Esophagus squamous epithelium (tissue), 5 donors: ENCODE results near the gene WDR64. TPM values are rescaled to one million over a fixed set of nuclear protein-coding genes. Genes with fewer than 3 reads are reported as not detected.

Experiments used
- DNase-seq: peaks from one replicate; lab custom pipeline; 2025; lab: John Stamatoyannopoulos, UW
- H3K27ac ChIP-seq, 4 donors: fragments of 200-600 bp; sonication (generic); one replicate each; pipeline ENCODE4 v1.5.1; 2016 to 2019; ENCODE audit warnings: mild to moderate bottlenecking in 1 of 4
- H3K27me3 ChIP-seq, 4 donors: fragments of 200-600 bp; sonication (generic); 1 replicate in 3 of 4; 2 replicates in 1 of 4; pipeline versions ENCODE4 v1.5.1 to v1.6.0; 2017 to 2021; ENCODE audit warnings: antibody characterized with exemption in 1 of 4
- H3K36me3 ChIP-seq, 3 donors: fragments of 200-600 bp; sonication (generic); one replicate each; pipeline ENCODE4 v1.5.1; 2016 to 2019
- H3K4me1 ChIP-seq, 3 donors: fragments of 200-600 bp; sonication (generic); one replicate each; pipeline ENCODE4 v1.5.1; 2017 to 2019
- H3K4me3 ChIP-seq, 4 donors: fragments of 200-600 bp; sonication (generic); 1 replicate in 3 of 4; 2 replicates in 1 of 4; pipeline ENCODE4 v1.5.1; 2016 to 2019; ENCODE audit warnings: mild to moderate bottlenecking in 2 of 4, moderate library complexity in 1 of 4
- H3K9me3 ChIP-seq, 3 donors: fragments of 200-600 bp; sonication (generic); one replicate each; pipeline ENCODE4 v1.5.1; 2016 to 2019
- POLR2A ChIP-seq, 4 donors: fragments of 450-650 bp; IDR thresholded peaks; one replicate each; pipeline ENCODE4 v1.6.1; 2017; ENCODE audit warnings: antibody characterized with exemption in 4 of 4, mild to moderate bottlenecking in 4 of 4, moderate library complexity in 3 of 4
- WGBS, 2 donors: methylation state at CpG; one replicate each; pipeline ENCODE4 v1.1.5; 2018; 5-methylcytosine and 5-hydroxymethylcytosine counted together
- intact Hi-C: fragments of 100-400 bp; cut with DNase I; formaldehyde crosslinking; loops from one replicate; pipeline ENCODE4 v1.15.0; 2022
- total RNA-seq, 4 donors: library from RNA; depleted of rRNA; stranded (reverse); fragments of >200 nt; gene quantifications; one replicate each; pipeline ENCODE4 v1.1.0, GENCODE V29; 2016
- TF ChIP-seq, protein P1 (sequence below), 6 experiments: fragments of 450-650 bp in 4 of 6; fragments of 200-600 bp in 2 of 6; sonication (generic) in 2 of 6; IDR thresholded peaks; one replicate each; pipeline ENCODE4 v1.5.1; 2016 to 2019; ENCODE audit warnings: antibody characterized with exemption in 6 of 6, mild to moderate bottlenecking in 4 of 6, moderate library complexity in 4 of 6
- donor health status: DM: yes; HTN: yes; CAD: no.

The WDR64 gene
- total RNA-seq, 4 donors from 2014 or later: not detected

DNA sequence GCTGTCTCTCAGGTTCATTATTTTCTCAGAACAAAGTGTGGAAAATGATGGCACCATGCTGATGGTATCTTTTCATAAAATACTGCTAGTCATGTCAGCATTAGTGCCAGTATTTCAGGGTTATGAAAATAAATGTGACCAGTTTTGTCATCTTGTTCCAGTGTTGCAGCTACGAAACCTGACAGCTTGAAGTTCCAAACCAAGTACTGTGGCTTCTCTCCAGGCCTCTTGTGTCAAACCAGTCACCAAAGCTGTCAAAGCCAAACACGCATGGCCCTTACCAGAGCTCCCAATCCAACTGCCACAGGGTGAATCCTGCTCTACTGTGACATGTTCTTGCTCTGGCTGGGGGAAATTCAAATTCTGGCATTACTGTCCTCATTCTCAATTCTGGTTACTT is 175.2 kb downstream of the WDR64 start:
- intact Hi-C loops: no loop called here
- Histone ChIP-seq H3K9me3 (no peaks in the 10 kb centered on the region), H3K36me3 (no peaks in the 10 kb centered on the region), H3K4me3 (no peak overlapping the region), H3K27me3 (no peaks in the 10 kb centered on the region), H3K27ac (no peak overlapping the region), H3K4me1 (no peaks in the 10 kb centered on the region)
- no peak for DNase-seq
- TF ChIP-seq POLR2A (IDR thresholded peaks at IDR 0.05): no peak
- TF ChIP-seq, protein P1, sequence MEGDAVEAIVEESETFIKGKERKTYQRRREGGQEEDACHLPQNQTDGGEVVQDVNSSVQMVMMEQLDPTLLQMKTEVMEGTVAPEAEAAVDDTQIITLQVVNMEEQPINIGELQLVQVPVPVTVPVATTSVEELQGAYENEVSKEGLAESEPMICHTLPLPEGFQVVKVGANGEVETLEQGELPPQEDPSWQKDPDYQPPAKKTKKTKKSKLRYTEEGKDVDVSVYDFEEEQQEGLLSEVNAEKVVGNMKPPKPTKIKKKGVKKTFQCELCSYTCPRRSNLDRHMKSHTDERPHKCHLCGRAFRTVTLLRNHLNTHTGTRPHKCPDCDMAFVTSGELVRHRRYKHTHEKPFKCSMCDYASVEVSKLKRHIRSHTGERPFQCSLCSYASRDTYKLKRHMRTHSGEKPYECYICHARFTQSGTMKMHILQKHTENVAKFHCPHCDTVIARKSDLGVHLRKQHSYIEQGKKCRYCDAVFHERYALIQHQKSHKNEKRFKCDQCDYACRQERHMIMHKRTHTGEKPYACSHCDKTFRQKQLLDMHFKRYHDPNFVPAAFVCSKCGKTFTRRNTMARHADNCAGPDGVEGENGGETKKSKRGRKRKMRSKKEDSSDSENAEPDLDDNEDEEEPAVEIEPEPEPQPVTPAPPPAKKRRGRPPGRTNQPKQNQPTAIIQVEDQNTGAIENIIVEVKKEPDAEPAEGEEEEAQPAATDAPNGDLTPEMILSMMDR (IDR thresholded peaks at IDR 0.05): no peak
- WGBS, 2 donors: 71 to 77% methylated on average over 2 of the region's 2 CpGs

DNA sequence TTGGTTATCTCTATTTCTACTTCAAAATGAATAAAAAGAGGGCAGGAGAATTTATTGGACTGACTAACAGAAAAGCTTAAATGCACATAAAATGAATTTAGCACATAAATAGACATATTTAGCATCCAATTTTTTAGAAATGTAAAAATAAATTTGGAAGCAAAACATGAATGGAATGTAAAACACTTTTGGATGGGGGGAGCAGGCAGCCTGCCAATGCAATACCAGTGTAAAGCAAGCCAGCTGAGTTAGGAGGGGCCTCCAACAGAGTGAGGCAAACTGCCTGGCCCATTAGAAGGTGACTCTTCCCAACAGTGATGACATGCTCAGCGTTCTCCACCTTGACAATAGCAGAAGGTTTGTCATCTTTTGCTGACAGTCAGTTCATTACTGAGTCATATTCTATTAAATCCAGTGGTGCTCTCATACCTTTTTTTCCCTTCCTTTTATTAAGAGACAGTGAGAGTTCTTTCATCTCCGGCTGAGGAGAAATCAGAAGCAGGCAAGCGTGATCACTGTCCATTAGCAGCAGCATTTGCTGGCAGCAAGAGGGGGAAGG is 176.5 kb downstream of the WDR64 start:
- DNase-seq: no peak
- Histone ChIP-seq H3K36me3 (no peaks in the 10 kb centered on the region), H3K27ac (no peak overlapping the region), H3K4me3 (no peak overlapping the region), H3K4me1 (no peaks in the 10 kb centered on the region), H3K9me3 (no peaks in the 10 kb centered on the region), H3K27me3 (peaks cover 0 to 2% (median 0%) of the 10 kb centered on the region in 4 donors)
- TF ChIP-seq, protein P1 (IDR thresholded peaks at IDR 0.05): no peak
- TF ChIP-seq POLR2A (IDR thresholded peaks at IDR 0.05): no peak
- 34 to 43% methylated on average over 3 of the region's 3 CpGs for WGBS, 2 donors
- intact Hi-C loops: no loop called here

DNA sequence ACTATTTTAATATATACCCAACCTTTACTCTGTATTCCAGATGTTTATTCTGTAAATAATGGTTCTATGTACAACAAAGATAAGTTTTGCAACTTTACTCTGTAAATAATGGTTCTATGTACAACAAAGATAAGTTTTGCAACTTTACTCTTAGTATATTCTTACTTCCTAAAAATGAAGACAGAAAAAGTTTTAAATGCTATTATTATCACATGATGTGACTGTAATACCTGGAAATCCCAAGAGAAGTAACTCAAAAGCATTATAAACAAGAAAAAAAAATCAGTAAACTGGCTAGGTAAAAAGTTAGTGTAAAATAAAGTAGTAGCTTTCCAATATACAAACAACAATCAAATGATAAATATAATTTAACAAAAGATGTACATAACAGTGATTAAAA is 177.4 kb downstream of the WDR64 start:
- H3K4me1 ChIP-seq: no peaks in the 10 kb centered on the region
- no peak for TF ChIP-seq POLR2A (IDR thresholded peaks at IDR 0.05)
- TF ChIP-seq, protein P1 (IDR thresholded peaks at IDR 0.05): no peak
- intact Hi-C loops: no loop called here
- H3K27me3 ChIP-seq: peaks cover 0 to 11% (median 0%) of the 10 kb centered on the region in 4 donors
- H3K27ac ChIP-seq: no peak overlapping the region
- no peaks in the 10 kb centered on the region for H3K36me3 ChIP-seq
- H3K9me3 ChIP-seq: no peaks in the 10 kb centered on the region
- H3K4me3 ChIP-seq: no peak overlapping the region
- no peak for DNase-seq

DNA sequence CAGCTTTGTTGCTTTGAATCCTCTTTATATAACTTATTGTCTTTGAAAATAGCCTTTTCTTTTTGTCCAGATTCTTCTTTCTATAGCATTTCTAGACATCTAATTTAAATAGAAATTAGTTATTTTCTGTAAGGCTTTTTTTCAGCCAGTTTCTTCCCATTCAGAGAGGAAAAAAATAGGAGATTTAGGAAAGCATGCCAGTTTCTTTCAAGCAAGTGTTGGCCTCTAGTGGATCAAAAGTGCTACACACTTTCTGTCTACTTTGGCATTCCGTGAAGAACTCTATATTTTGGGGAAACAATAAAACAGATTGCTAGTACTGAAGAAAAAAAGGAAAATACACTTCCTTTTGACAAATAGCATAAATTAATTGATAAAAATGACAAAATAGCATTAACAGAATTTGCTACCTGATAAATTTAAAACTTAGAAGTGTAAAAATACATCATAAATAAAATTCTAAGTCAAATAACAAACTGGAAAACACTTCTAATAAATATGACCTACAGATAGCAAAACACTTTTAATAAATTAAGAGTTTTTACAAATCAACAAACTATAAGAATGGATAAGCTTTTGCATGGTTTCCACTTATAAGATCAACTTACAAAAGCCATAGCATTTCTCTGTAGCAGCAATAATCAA is 182.8 kb downstream of the WDR64 start:
- intact Hi-C loops: loop anchor here (10.0 kb wide), 2 partner anchors 230 to 300 kb away; partner anchors contain the start of gene KMO
- Histone ChIP-seq H3K9me3 (no peaks in the 10 kb centered on the region), H3K27ac (no peak overlapping the region), H3K4me1 (peaks cover 0 to 9% (median 0%) of the 10 kb centered on the region in 3 donors), H3K27me3 (peaks cover 0 to 11% (median 0%) of the 10 kb centered on the region in 4 donors), H3K36me3 (no peaks in the 10 kb centered on the region), H3K4me3 (no peak overlapping the region)
- no peak for TF ChIP-seq POLR2A (IDR thresholded peaks at IDR 0.05)
- TF ChIP-seq, protein P1 (IDR thresholded peaks at IDR 0.05): peak in 5 of 6 experiments; percentile 27 to 66 (median 48)
- 0 to 5% methylated on average over 1 of the region's 1 CpG for WGBS, 2 donors
- no peak for DNase-seq

DNA sequence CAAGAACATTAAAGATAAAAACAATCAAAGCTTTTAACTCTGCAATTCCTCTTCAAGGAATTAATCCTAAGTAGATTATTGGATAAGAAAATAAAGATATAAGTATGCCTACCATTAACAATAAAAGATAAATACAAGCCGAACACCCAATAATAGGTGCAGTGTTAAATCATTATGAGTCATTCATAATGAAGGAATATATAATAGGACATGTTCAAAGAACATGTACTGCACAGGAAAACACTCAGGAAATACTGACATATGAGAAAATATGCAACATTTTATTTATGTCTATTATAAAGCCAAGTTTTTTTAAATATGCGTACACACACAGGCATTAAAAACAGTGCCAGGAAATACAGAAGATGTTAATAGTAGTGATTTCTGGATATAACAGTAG is 184.9 kb downstream of the WDR64 start:
- no peak overlapping the region for H3K4me3 ChIP-seq
- H3K9me3 ChIP-seq: no peaks in the 10 kb centered on the region
- peaks cover 0 to 9% (median 0%) of the 10 kb centered on the region in 3 donors for H3K4me1 ChIP-seq
- WGBS, 2 donors: 42 to 51% methylated on average over 2 of the region's 2 CpGs
- H3K27me3 ChIP-seq: peaks cover 0 to 11% (median 0%) of the 10 kb centered on the region in 4 donors
- intact Hi-C loops: loop anchor here (10.0 kb wide), 2 partner anchors 232 to 302 kb away; partner anchors contain the start of gene KMO
- no peaks in the 10 kb centered on the region for H3K36me3 ChIP-seq
- no peak for DNase-seq
- H3K27ac ChIP-seq: no peak overlapping the region
- no peak for TF ChIP-seq POLR2A (IDR thresholded peaks at IDR 0.05)
- TF ChIP-seq, protein P1 (IDR thresholded peaks at IDR 0.05): no peak
